ENCODE measurements around the gene DAZAP1.

DNA sequence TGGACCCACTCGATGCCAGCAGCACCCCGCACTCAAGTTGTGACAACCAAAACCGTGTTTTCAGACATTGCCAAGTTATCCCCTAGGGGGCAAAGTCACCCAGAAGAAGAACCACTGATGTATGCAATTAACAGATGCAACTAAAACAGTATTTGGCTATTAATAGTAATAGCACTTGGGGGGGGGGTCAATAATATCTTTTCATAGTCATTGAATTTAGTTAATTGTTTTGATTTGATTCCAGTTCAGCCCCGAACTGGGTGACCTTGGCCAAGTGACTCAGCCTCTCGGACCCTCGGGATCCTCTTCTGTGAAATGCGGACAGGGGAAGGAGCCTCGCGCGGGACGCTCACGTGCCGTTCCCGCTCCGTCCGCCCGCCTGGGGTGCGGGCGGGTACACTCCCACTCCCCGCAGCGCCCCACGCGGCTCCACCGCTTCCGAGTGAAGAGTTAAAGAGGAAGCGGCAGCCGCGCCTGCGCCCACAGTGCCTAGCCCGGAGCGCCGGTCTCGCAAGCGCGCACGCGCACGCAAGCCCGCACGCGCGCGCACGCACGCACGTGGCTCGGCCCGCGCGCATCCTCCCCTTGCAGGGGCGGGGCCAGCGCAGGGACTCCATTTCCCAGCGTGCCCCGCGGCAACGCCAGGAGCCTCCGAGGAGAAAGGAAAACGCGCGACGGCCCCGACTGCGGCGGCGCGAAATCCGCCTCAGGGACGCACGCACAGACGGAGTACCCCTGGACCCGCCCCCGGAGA lies 435 bp upstream of the DAZAP1 start:
- TF ChIP-seq, protein P1, sequence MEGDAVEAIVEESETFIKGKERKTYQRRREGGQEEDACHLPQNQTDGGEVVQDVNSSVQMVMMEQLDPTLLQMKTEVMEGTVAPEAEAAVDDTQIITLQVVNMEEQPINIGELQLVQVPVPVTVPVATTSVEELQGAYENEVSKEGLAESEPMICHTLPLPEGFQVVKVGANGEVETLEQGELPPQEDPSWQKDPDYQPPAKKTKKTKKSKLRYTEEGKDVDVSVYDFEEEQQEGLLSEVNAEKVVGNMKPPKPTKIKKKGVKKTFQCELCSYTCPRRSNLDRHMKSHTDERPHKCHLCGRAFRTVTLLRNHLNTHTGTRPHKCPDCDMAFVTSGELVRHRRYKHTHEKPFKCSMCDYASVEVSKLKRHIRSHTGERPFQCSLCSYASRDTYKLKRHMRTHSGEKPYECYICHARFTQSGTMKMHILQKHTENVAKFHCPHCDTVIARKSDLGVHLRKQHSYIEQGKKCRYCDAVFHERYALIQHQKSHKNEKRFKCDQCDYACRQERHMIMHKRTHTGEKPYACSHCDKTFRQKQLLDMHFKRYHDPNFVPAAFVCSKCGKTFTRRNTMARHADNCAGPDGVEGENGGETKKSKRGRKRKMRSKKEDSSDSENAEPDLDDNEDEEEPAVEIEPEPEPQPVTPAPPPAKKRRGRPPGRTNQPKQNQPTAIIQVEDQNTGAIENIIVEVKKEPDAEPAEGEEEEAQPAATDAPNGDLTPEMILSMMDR (IDR thresholded peaks at IDR 0.05; ENCODE audit: insufficient read depth, low read length, poor library complexity, severe bottlenecking) = peak; percentile 48
- no peak for TF ChIP-seq EZH2phosphoT487 (conservative IDR thresholded peaks at IDR 0.05; ENCODE audit: low read length)
